GM12874 (cell line): Measurements from ENCODE around the gene SSNA1.

Source experiments
- CTCF ChIP-seq: IDR thresholded peaks from 2 replicates; pipeline ENCODE4 v1.5.1; 2011; ENCODE audit warnings: low read depth, mild to moderate bottlenecking, control low read depth, low read length, moderate library complexity; ENCODE audit not compliant: insufficient read depth

SSNA1 gene

GRCh38 chr9:137163365-137163715 lies 25.1 kb upstream of the SSNA1 start:
- TF ChIP-seq CTCF, result no peak

- TF ChIP-seq CTCF, result no peak
These were observed 24.7 kb upstream of the SSNA1 start for GRCh38 chr9:137163805-137164204.

- TF ChIP-seq CTCF, result no peak
These were observed 23.9 kb upstream of the SSNA1 start for GRCh38 chr9:137164370-137165249.

GRCh38 chr9:137165250-137165836 lies 23.1 kb upstream of the SSNA1 start:
- no peak for TF ChIP-seq CTCF

- no peak for TF ChIP-seq CTCF
These were observed 21.9 kb upstream of the SSNA1 start for GRCh38 chr9:137166380-137167229.

GRCh38 chr9:137167277-137167746 lies 21.2 kb upstream of the SSNA1 start:
- no peak for TF ChIP-seq CTCF

- TF ChIP-seq CTCF, result no peak
These were observed 20.5 kb upstream of the SSNA1 start for GRCh38 chr9:137167747-137168572.
